Neuronal stem cell (in vitro differentiated cells): ENCODE measurements around the gene THADA.

ENCODE experiments used
- DNase-seq: peaks from one replicate; pipeline ENCODE4 v3.0.0-alpha.2; 2013; ENCODE audit warnings: low spot score
- H2AFZ ChIP-seq: one replicate; pipeline ENCODE4 v1.6.1; 2013; ENCODE audit warnings: mild to moderate bottlenecking, low read length, inconsistent platforms
- H2AK5ac ChIP-seq: 2 replicates; pipeline ENCODE4 v1.6.1; 2013; ENCODE audit warnings: low read depth, mild to moderate bottlenecking, inconsistent platforms, low read length, moderate library complexity, mixed read lengths
- H2BK120ac ChIP-seq: 2 replicates; pipeline ENCODE4 v1.6.1; 2013; ENCODE audit warnings: low read depth, mild to moderate bottlenecking, inconsistent platforms, low read length, moderate library complexity, mixed read lengths
- H2BK12ac ChIP-seq: one replicate; pipeline ENCODE4 v1.6.1; 2013; ENCODE audit warnings: low read length, inconsistent platforms
- H2BK15ac ChIP-seq: 2 replicates; pipeline ENCODE4 v1.6.1; 2013; ENCODE audit warnings: mild to moderate bottlenecking, low read length, inconsistent platforms, mixed read lengths
- H2BK5ac ChIP-seq: one replicate; pipeline ENCODE4 v1.6.1; 2013; ENCODE audit warnings: inconsistent platforms, mild to moderate bottlenecking, low read length, moderate library complexity
- H3K14ac ChIP-seq: one replicate; pipeline ENCODE4 v1.6.1; 2013; ENCODE audit warnings: low read length, inconsistent platforms
- H3K18ac ChIP-seq: 2 replicates; pipeline ENCODE4 v1.6.1; 2013; ENCODE audit warnings: low read length, inconsistent platforms
- H3K23ac ChIP-seq: 2 replicates; pipeline ENCODE4 v1.6.1; 2013; ENCODE audit warnings: low read depth, mild to moderate bottlenecking, mixed read lengths, low read length, inconsistent platforms; ENCODE audit not compliant: poor library complexity
- H3K27ac ChIP-seq: replicated peaks from 3 replicates; pipeline ENCODE4 v1.5.1; 2013; ENCODE audit warnings: low read length, inconsistent platforms
- H3K27me3 ChIP-seq, 3 experiments: 2 replicates each; pipeline ENCODE4 v1.6.1; 2013; ENCODE audit warnings: low read length in 3 of 3, mild to moderate bottlenecking in 2 of 3, inconsistent platforms in 1 of 3, low read depth in 1 of 3, mixed read lengths in 1 of 3, moderate library complexity in 1 of 3; ENCODE audit not compliant: control insufficient read depth in 3 of 3, insufficient read depth in 3 of 3
- H3K36me3 ChIP-seq, 2 donors: replicated peaks in 1 of 2; 2 replicates each; pipeline ENCODE4 v1.6.1; 2013; ENCODE audit warnings: low read length in 2 of 2; ENCODE audit not compliant: control insufficient read depth in 2 of 2, insufficient read depth in 2 of 2
- H3K4ac ChIP-seq: 2 replicates; pipeline ENCODE4 v1.6.1; 2013; ENCODE audit warnings: inconsistent platforms, mild to moderate bottlenecking, low read length, moderate library complexity
- H3K4me1 ChIP-seq, 2 donors: 1 replicate in 1 of 2; 2 replicates in 1 of 2; pipeline ENCODE4 v1.6.1; 2013; ENCODE audit warnings: low read length in 2 of 2, low read depth in 1 of 2; ENCODE audit not compliant: control insufficient read depth in 2 of 2, insufficient read depth in 1 of 2
- H3K4me2 ChIP-seq: one replicate; pipeline ENCODE4 v1.6.1; 2013; ENCODE audit warnings: mild to moderate bottlenecking, low read length, inconsistent platforms; ENCODE audit not compliant: insufficient read depth, poor library complexity, severe bottlenecking
- H3K4me3 ChIP-seq, 2 donors: 2 replicates each; pipeline ENCODE4 v1.5.1; 2013; ENCODE audit warnings: low read length in 2 of 2, mild to moderate bottlenecking in 2 of 2, inconsistent platforms in 1 of 2, moderate library complexity in 1 of 2
- H3K79me1 ChIP-seq: one replicate; pipeline ENCODE4 v1.6.1; 2013; ENCODE audit warnings: low read depth, mild to moderate bottlenecking, inconsistent platforms, low read length, moderate library complexity
- H3K9ac ChIP-seq: one replicate; pipeline ENCODE4 v1.6.1; 2013; ENCODE audit warnings: mild to moderate bottlenecking, low read depth, low read length, inconsistent platforms; ENCODE audit not compliant: poor library complexity
- H3K9me3 ChIP-seq, 2 donors: replicated peaks in 1 of 2; 2 replicates each; pipeline versions ENCODE3 to v1.6.1; 2013; ENCODE audit warnings: low read length in 2 of 2, mild to moderate bottlenecking in 2 of 2, inconsistent platforms in 1 of 2, low read depth in 1 of 2, mixed read lengths in 1 of 2, moderate library complexity in 1 of 2; ENCODE audit not compliant: control insufficient read depth in 2 of 2, insufficient read depth in 1 of 2
- H4K8ac ChIP-seq: one replicate; pipeline ENCODE4 v1.6.1; 2013; ENCODE audit warnings: low read depth, mild to moderate bottlenecking, inconsistent platforms, low read length, moderate library complexity
- H4K91ac ChIP-seq: one replicate; pipeline ENCODE4 v1.6.1; 2013; ENCODE audit warnings: low read length, low read depth, mild to moderate bottlenecking, inconsistent platforms; ENCODE audit not compliant: poor library complexity
- WGBS, 2 donors: extraction: QIAGEN DNeasy Blood & Tissue Kit; methylation state at CpG; one replicate each; pipeline ENCODE4 v1.1.7; 2013; ENCODE audit warnings: missing lambda C conversion rate in 2 of 2, mixed read lengths in 1 of 2; ENCODE audit not compliant: insufficient read length in 2 of 2, insufficient replicate concordance in 1 of 2; ENCODE audit errors: extremely low coverage in 2 of 2; 5-methylcytosine and 5-hydroxymethylcytosine counted together

THADA gene

GRCh38 chr2:43418680-43419079 is 177.2 kb downstream of the THADA start:
- Histone ChIP-seq H2AFZ (no peak overlapping the region), H2BK12ac (no peak overlapping the region), H3K23ac (no peak overlapping the region), H3K14ac (no peak overlapping the region), H3K4ac (no peak overlapping the region), H3K27me3 (no peaks in the 10 kb centered on the region), H3K9ac (no peak overlapping the region), H3K18ac (no peak overlapping the region), H3K9me3 (no peaks in the 10 kb centered on the region), H3K4me3 (no peak overlapping the region), H2BK15ac (no peak overlapping the region), H2BK5ac (no peak overlapping the region), H3K27ac (no peak overlapping the region), H2BK120ac (no peak overlapping the region), H3K4me2 (no peak overlapping the region), H4K91ac (no peak overlapping the region), H2AK5ac (no peak overlapping the region), H4K8ac (no peak overlapping the region), H3K36me3 (no peaks in the 10 kb centered on the region), H3K4me1 (peaks cover 2 to 16% of the 10 kb centered on the region in 2 donors), H3K79me1 (no peaks in the 10 kb centered on the region)
- no CpG with 5 or more reads among the region's 3 CpGs for WGBS, 2 donors
- no peak for DNase-seq

GRCh38 chr2:43417300-43417699 is 178.5 kb downstream of the THADA start:
- Histone ChIP-seq H3K27me3 (no peaks in the 10 kb centered on the region), H3K79me1 (no peaks in the 10 kb centered on the region), H3K9ac (no peak overlapping the region), H3K23ac (no peak overlapping the region), H2AK5ac (no peak overlapping the region), H2BK120ac (no peak overlapping the region), H3K4ac (no peak overlapping the region), H3K9me3 (no peaks in the 10 kb centered on the region), H2AFZ (no peak overlapping the region), H2BK12ac (no peak overlapping the region), H3K14ac (no peak overlapping the region), H3K27ac (no peak overlapping the region), H3K4me1 (peaks cover 2 to 16% of the 10 kb centered on the region in 2 donors), H4K8ac (no peak overlapping the region), H3K18ac (no peak overlapping the region), H4K91ac (no peak overlapping the region), H3K4me3 (no peak overlapping the region), H3K36me3 (no peaks in the 10 kb centered on the region), H3K4me2 (no peak overlapping the region), H2BK15ac (no peak overlapping the region), H2BK5ac (no peak overlapping the region)
- no CpG with 5 or more reads among the region's 1 CpG for WGBS, 2 donors
- no peak for DNase-seq

DNA sequence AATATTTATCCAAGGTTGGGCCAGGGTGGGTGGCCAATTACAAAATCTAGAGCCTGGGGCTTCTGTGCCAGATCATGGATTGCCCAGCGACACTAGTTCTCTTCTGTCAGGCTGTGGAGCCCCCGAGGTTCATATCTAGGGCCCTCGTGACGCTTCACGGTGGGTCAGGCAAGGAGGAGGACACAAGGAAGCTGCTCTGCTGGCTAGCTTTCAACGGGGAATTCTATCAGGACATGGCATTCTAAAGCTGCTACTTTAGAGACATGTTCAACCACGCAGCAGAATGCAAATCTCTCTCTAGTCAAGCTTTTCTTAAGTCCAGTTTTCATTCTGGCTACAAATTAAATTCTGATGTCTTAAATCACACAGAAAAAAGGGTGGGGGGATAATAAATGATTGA is 180.2 kb downstream of the THADA start:
- Histone ChIP-seq H3K4ac (no peak overlapping the region), H3K27ac (no peak overlapping the region), H3K36me3 (no peaks in the 10 kb centered on the region), H3K18ac (peak overlapping the region; percentile 72), H4K8ac (no peak overlapping the region), H2AK5ac (no peak overlapping the region), H3K27me3 (no peaks in the 10 kb centered on the region), H3K4me2 (no peak overlapping the region), H4K91ac (no peak overlapping the region), H2BK120ac (no peak overlapping the region), H3K9me3 (no peaks in the 10 kb centered on the region), H3K14ac (no peak overlapping the region), H3K9ac (no peak overlapping the region), H2AFZ (no peak overlapping the region), H2BK12ac (no peak overlapping the region), H3K4me3 (no peak overlapping the region), H2BK5ac (no peak overlapping the region), H3K79me1 (no peaks in the 10 kb centered on the region), H3K4me1 (peaks cover 2 to 16% of the 10 kb centered on the region in 2 donors), H3K23ac (no peak overlapping the region), H2BK15ac (no peak overlapping the region)
- WGBS, 2 donors = no CpG with 5 or more reads among the region's 7 CpGs
- DNase-seq = no peak

DNA sequence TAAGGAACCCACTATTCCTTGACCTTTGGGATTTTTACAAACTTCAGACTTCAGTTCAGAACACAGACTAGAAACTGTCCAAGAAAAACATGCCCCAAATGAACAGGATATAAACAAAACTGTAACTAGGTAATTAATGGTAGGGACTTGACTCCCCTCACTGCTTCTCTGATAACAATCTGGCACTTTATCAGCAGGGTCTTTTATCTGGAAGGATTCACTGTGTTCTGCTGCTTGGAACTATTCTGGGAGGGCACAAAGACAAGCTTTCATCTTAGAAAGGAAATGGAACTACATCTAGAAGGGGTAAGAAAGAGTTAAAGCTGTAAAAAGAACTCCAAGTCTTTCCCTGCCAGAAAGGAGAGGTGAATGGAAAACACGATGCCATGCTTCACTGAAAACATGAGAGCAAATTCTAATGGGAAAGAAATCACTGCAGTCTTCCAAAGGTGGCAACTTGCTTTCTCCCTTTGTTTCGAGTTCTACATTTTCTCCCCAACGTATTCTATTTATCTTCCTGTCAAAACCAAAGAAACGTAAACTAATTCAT is 181.2 kb downstream of the THADA start:
- H3K4ac ChIP-seq = no peak overlapping the region
- no peak overlapping the region for H2BK5ac ChIP-seq
- H3K27me3 ChIP-seq = no peaks in the 10 kb centered on the region
- no peak overlapping the region for H4K8ac ChIP-seq
- no peak overlapping the region for H3K23ac ChIP-seq
- no peak overlapping the region for H4K91ac ChIP-seq
- no peak overlapping the region for H3K4me3 ChIP-seq
- no peak overlapping the region for H2BK15ac ChIP-seq
- H3K9ac ChIP-seq = no peak overlapping the region
- H3K14ac ChIP-seq = no peak overlapping the region
- no peak for DNase-seq
- no peak overlapping the region for H2BK120ac ChIP-seq
- H3K18ac ChIP-seq = no peak overlapping the region
- H3K9me3 ChIP-seq = no peaks in the 10 kb centered on the region
- H2BK12ac ChIP-seq = no peak overlapping the region
- no peak overlapping the region for H2AK5ac ChIP-seq
- WGBS, 2 donors = 100% methylated on average over 2 of the region's 4 CpGs; no CpG with 5 or more reads in 1 of the 2 donors
- H3K4me1 ChIP-seq = peaks cover 2 to 16% of the 10 kb centered on the region in 2 donors
- H3K36me3 ChIP-seq = no peaks in the 10 kb centered on the region
- no peaks in the 10 kb centered on the region for H3K79me1 ChIP-seq
- H3K4me2 ChIP-seq = no peak overlapping the region
- no peak overlapping the region for H2AFZ ChIP-seq
- no peak overlapping the region for H3K27ac ChIP-seq
